ENCODE measurements around the gene MRPS24. TPM values are rescaled to one million over a fixed set of nuclear protein-coding genes. Genes with fewer than 3 reads are reported as not detected.

The MRPS24 gene
- polyA plus RNA-seq (2013, experiment 1 of 2): 190 TPM
- polyA plus RNA-seq (2013, experiment 2 of 2): 186 TPM

- H3K9ac ChIP-seq (ENCODE audit: low read length): peak within 1 kb of the TSS; percentile 85
- no peak within 1 kb of the TSS for H3K23ac ChIP-seq (ENCODE audit: low read length)
- peak within 1 kb of the TSS; percentile 49 for H3K4me2 ChIP-seq (ENCODE audit: low read length)
- H4K5ac ChIP-seq (ENCODE audit: low read length): no peak within 1 kb of the TSS
- H4K8ac ChIP-seq (ENCODE audit: low read depth, low read length): no peak within 1 kb of the TSS
- H3K4ac ChIP-seq (ENCODE audit: low read depth, low read length): no peak within 1 kb of the TSS
- no peak within 1 kb of the TSS for H2BK15ac ChIP-seq (replicated peaks; ENCODE audit: low read depth)
- H3K56ac ChIP-seq (ENCODE audit: low read length): peak within 1 kb of the TSS; percentile 98
- WGBS (ENCODE audit: extremely low coverage, insufficient coverage, low lambda C conversion rate): no CpG with 5 or more reads among the region's 81 CpGs
- no peak within 1 kb of the TSS for H2BK5ac ChIP-seq (ENCODE audit: low read length)
- H3K36me3 ChIP-seq (ENCODE audit: control insufficient read depth, insufficient read depth, low read length): peaks cover 8% of the 10 kb centered on the region
- no peak within 1 kb of the TSS for H2AK5ac ChIP-seq (ENCODE audit: low read length)
- no peaks in the 10 kb centered on the region for H3K79me1 ChIP-seq (ENCODE audit: low read length)
- H2BK120ac ChIP-seq (ENCODE audit: low read depth, low read length): peak within 1 kb of the TSS; percentile 7
- H3K27me3 ChIP-seq (ENCODE audit: insufficient read depth, low read length, poor library complexity): no peaks in the 10 kb centered on the region
- no peaks in the 10 kb centered on the region for H3K79me2 ChIP-seq (ENCODE audit: control insufficient read depth, insufficient read depth, low read length)
- peak within 1 kb of the TSS; percentile 82 for H3K18ac ChIP-seq (ENCODE audit: low read length)
- peak; percentile 97 for DNase-seq
- no peak within 1 kb of the TSS for H3K27ac ChIP-seq (ENCODE audit: low read depth, low read length)
- peak within 1 kb of the TSS; percentile 84 for H3K4me3 ChIP-seq (ENCODE audit: low read length)
- no peaks in the 10 kb centered on the region for H3K4me1 ChIP-seq (ENCODE audit: control insufficient read depth, low read depth, low read length)
Observed at GRCh38 chr7:43869006-43869866, at the start of gene MRPS24. Gene MRPS24, minus strand, starts transcription at chr7:43869517. Its CDS starts 22 bp downstream, at chr7:43869495.

- Histone ChIP-seq H3K4me2 (ENCODE audit: low read length) (no peak overlapping the region), H3K4me1 (ENCODE audit: control insufficient read depth, low read depth, low read length) (no peaks in the 10 kb centered on the region), H3K79me1 (ENCODE audit: low read length) (no peaks in the 10 kb centered on the region), H4K5ac (ENCODE audit: low read length) (no peak overlapping the region), H2BK5ac (ENCODE audit: low read length) (no peak overlapping the region), H3K4me3 (ENCODE audit: low read length) (no peak overlapping the region), H3K18ac (ENCODE audit: low read length) (no peak overlapping the region), H3K79me2 (ENCODE audit: control insufficient read depth, insufficient read depth, low read length) (no peaks in the 10 kb centered on the region), H3K27ac (ENCODE audit: low read depth, low read length) (no peak overlapping the region), H4K8ac (ENCODE audit: low read depth, low read length) (no peak overlapping the region), H2BK120ac (ENCODE audit: low read depth, low read length) (no peak overlapping the region), H2BK15ac (replicated peaks; ENCODE audit: low read depth) (no peak overlapping the region), H3K4ac (ENCODE audit: low read depth, low read length) (no peak overlapping the region), H3K36me3 (ENCODE audit: control insufficient read depth, insufficient read depth, low read length) (no peaks in the 10 kb centered on the region), H3K56ac (ENCODE audit: low read length) (no peak overlapping the region), H2AK5ac (ENCODE audit: low read length) (no peak overlapping the region), H3K9ac (ENCODE audit: low read length) (no peak overlapping the region), H3K23ac (ENCODE audit: low read length) (no peak overlapping the region), H3K27me3 (ENCODE audit: insufficient read depth, low read length, poor library complexity) (no peaks in the 10 kb centered on the region)
- no peak for DNase-seq
- WGBS (ENCODE audit: extremely low coverage, insufficient coverage, low lambda C conversion rate): no CpG with 5 or more reads among the region's 5 CpGs
Observed at GRCh38 chr7:43915907-43916306, 46.6 kb upstream of the MRPS24 start.

- Histone ChIP-seq H3K27ac (ENCODE audit: low read depth, low read length) (no peak overlapping the region), H3K4me2 (ENCODE audit: low read length) (no peak overlapping the region), H3K36me3 (ENCODE audit: control insufficient read depth, insufficient read depth, low read length) (no peaks in the 10 kb centered on the region), H2BK120ac (ENCODE audit: low read depth, low read length) (no peak overlapping the region), H3K56ac (ENCODE audit: low read length) (no peak overlapping the region), H2AK5ac (ENCODE audit: low read length) (no peak overlapping the region), H3K4me1 (ENCODE audit: control insufficient read depth, low read depth, low read length) (no peaks in the 10 kb centered on the region), H3K79me2 (ENCODE audit: control insufficient read depth, insufficient read depth, low read length) (no peaks in the 10 kb centered on the region), H4K8ac (ENCODE audit: low read depth, low read length) (no peak overlapping the region), H3K18ac (ENCODE audit: low read length) (no peak overlapping the region), H4K5ac (ENCODE audit: low read length) (no peak overlapping the region), H3K27me3 (ENCODE audit: insufficient read depth, low read length, poor library complexity) (no peaks in the 10 kb centered on the region), H3K79me1 (ENCODE audit: low read length) (no peaks in the 10 kb centered on the region), H2BK15ac (replicated peaks; ENCODE audit: low read depth) (no peak overlapping the region), H3K23ac (ENCODE audit: low read length) (no peak overlapping the region), H3K4ac (ENCODE audit: low read depth, low read length) (no peak overlapping the region), H3K4me3 (ENCODE audit: low read length) (no peak overlapping the region), H2BK5ac (ENCODE audit: low read length) (no peak overlapping the region), H3K9ac (ENCODE audit: low read length) (no peak overlapping the region)
- DNase-seq: no peak
- no CpG with 5 or more reads among the region's 5 CpGs for WGBS (ENCODE audit: extremely low coverage, insufficient coverage, low lambda C conversion rate)
Observed at GRCh38 chr7:43914795-43915194, 45.5 kb upstream of the MRPS24 start.

- Histone ChIP-seq H2BK120ac (ENCODE audit: low read depth, low read length) (peak within 1 kb of the TSS; percentile 83), H3K36me3 (ENCODE audit: control insufficient read depth, insufficient read depth, low read length) (no peaks in the 10 kb centered on the region), H3K9ac (ENCODE audit: low read length) (peak within 1 kb of the TSS; percentile 79), H3K4me1 (ENCODE audit: control insufficient read depth, low read depth, low read length) (no peaks in the 10 kb centered on the region), H3K79me1 (ENCODE audit: low read length) (peaks cover 6% of the 10 kb centered on the region), H3K27ac (ENCODE audit: low read depth, low read length) (no peak within 1 kb of the TSS), H2BK15ac (replicated peaks; ENCODE audit: low read depth) (peak within 1 kb of the TSS; percentile 78), H3K56ac (ENCODE audit: low read length) (peak within 1 kb of the TSS; percentile 86), H4K5ac (ENCODE audit: low read length) (no peak within 1 kb of the TSS), H3K4me3 (ENCODE audit: low read length) (peak within 1 kb of the TSS; percentile 67), H3K4me2 (ENCODE audit: low read length) (peak within 1 kb of the TSS; percentile 81), H4K8ac (ENCODE audit: low read depth, low read length) (no peak within 1 kb of the TSS), H2BK5ac (ENCODE audit: low read length) (no peak within 1 kb of the TSS), H3K79me2 (ENCODE audit: control insufficient read depth, insufficient read depth, low read length) (peaks cover 5% of the 10 kb centered on the region), H3K18ac (ENCODE audit: low read length) (peak within 1 kb of the TSS; percentile 98), H3K23ac (ENCODE audit: low read length) (no peak within 1 kb of the TSS), H2AK5ac (ENCODE audit: low read length) (no peak within 1 kb of the TSS), H3K27me3 (ENCODE audit: insufficient read depth, low read length, poor library complexity) (no peaks in the 10 kb centered on the region), H3K4ac (ENCODE audit: low read depth, low read length) (peak within 1 kb of the TSS; percentile 97)
- peak; percentile 35 for DNase-seq
- no CpG with 5 or more reads among the region's 73 CpGs for WGBS (ENCODE audit: extremely low coverage, insufficient coverage, low lambda C conversion rate)
Observed at GRCh38 chr7:43906331-43907010, 37.2 kb upstream of the MRPS24 start, which contains the start of gene URGCP. Gene URGCP, minus strand, starts transcription at chr7:43906596. Its CDS starts 21 bp downstream, at chr7:43906575.

GRCh38 chr7:43905956-43906330, 36.6 kb upstream of the MRPS24 start:
- WGBS (ENCODE audit: extremely low coverage, insufficient coverage, low lambda C conversion rate): no CpG with 5 or more reads among the region's 43 CpGs
- Histone ChIP-seq H3K27ac (ENCODE audit: low read depth, low read length) (no peak overlapping the region), H3K4ac (ENCODE audit: low read depth, low read length) (peak overlapping the region; percentile 97)

More at GRCh38 chr7:43905956-43906330, 36.6 kb upstream of the MRPS24 start:
- H3K4me1 ChIP-seq (ENCODE audit: control insufficient read depth, low read depth, low read length): no peaks in the 10 kb centered on the region
- no peak overlapping the region for H2AK5ac ChIP-seq (ENCODE audit: low read length)
- no peak overlapping the region for H2BK15ac ChIP-seq (replicated peaks; ENCODE audit: low read depth)
- peaks cover 6% of the 10 kb centered on the region for H3K79me1 ChIP-seq (ENCODE audit: low read length)
- no peak overlapping the region for H4K5ac ChIP-seq (ENCODE audit: low read length)
- H3K4me2 ChIP-seq (ENCODE audit: low read length): peak overlapping the region; percentile 81
- H2BK120ac ChIP-seq (ENCODE audit: low read depth, low read length): peak overlapping the region; percentile 83
- no peaks in the 10 kb centered on the region for H3K27me3 ChIP-seq (ENCODE audit: insufficient read depth, low read length, poor library complexity)
- DNase-seq: peak; percentile 64
- H3K4me3 ChIP-seq (ENCODE audit: low read length): peak overlapping the region; percentile 67
- H2BK5ac ChIP-seq (ENCODE audit: low read length): no peak overlapping the region
- no peak overlapping the region for H3K23ac ChIP-seq (ENCODE audit: low read length)
- H4K8ac ChIP-seq (ENCODE audit: low read depth, low read length): no peak overlapping the region
- peak overlapping the region; percentile 86 for H3K56ac ChIP-seq (ENCODE audit: low read length)
- H3K18ac ChIP-seq (ENCODE audit: low read length): peak overlapping the region; percentile 98
- H3K9ac ChIP-seq (ENCODE audit: low read length): peak overlapping the region; percentile 79
- no peaks in the 10 kb centered on the region for H3K36me3 ChIP-seq (ENCODE audit: control insufficient read depth, insufficient read depth, low read length)
- H3K79me2 ChIP-seq (ENCODE audit: control insufficient read depth, insufficient read depth, low read length): peaks cover 5% of the 10 kb centered on the region

Measured in mesendoderm (in vitro differentiated cells).